IMR-90 (cell line): Measurements from ENCODE around the gene IGFBP7. TPM values are rescaled to one million over a fixed set of nuclear protein-coding genes. Genes with fewer than 3 reads are reported as not detected.

Experiments
- ATAC-seq: fragments of 200-7000 bp; cut with Tn5 transposase; 2 replicates; pipeline ENCODE4 v1.9.1; 2020; ENCODE audit warnings: low read depth, mild to moderate bottlenecking, moderate library complexity
- BruUV-seq: library from RNA; stranded (reverse); fragments of 400-500 nt; replicated peaks from 2 replicates; lab custom pipeline; 2021; lab: Mats Ljungman, UMichigan
- CTCF ChIA-PET: fragments of 300-600 bp; formaldehyde crosslinking; extraction: SDS; loops from one replicate; lab custom pipeline; 2021; ENCODE audit warnings: antibody characterized with exemption; lab: Yijun Ruan, JAX
- POLR2A ChIA-PET: fragments of 300-600 bp; sonication (Branson Sonifier 250); formaldehyde crosslinking; loops from one replicate; lab custom pipeline; 2022; ENCODE audit warnings: antibody characterized with exemption; ENCODE audit not compliant: unreplicated experiment; lab: Charles Lee
- DNase-seq: peaks from one replicate; pipeline ENCODE4 v3.0.0; 2013
- H2AFZ ChIP-seq: replicated peaks from 2 replicates; pipeline ENCODE3; 2013; ENCODE audit warnings: low read length, mild to moderate bottlenecking; ENCODE audit not compliant: poor library complexity
- H2AK5ac ChIP-seq: 2 replicates; pipeline ENCODE4 v1.6.1; 2013; ENCODE audit warnings: low read depth, low read length, inconsistent platforms
- H2AK9ac ChIP-seq: replicated peaks from 2 replicates; pipeline ENCODE3; 2013; ENCODE audit warnings: mild to moderate bottlenecking, low read depth, low read length, moderate library complexity; ENCODE audit not compliant: poor library complexity
- H2BK120ac ChIP-seq: 2 replicates; pipeline ENCODE4 v1.6.1; 2013; ENCODE audit warnings: low read depth, low read length, inconsistent platforms
- H2BK15ac ChIP-seq: 3 replicates; pipeline ENCODE4 v1.6.1; 2013; ENCODE audit warnings: low read depth, low read length, inconsistent platforms
- H2BK20ac ChIP-seq: 2 replicates; pipeline ENCODE4 v1.6.1; 2013; ENCODE audit warnings: low read depth, mild to moderate bottlenecking, inconsistent platforms, low read length, moderate library complexity
- H2BK5ac ChIP-seq: 2 replicates; pipeline ENCODE4 v1.6.1; 2013; ENCODE audit warnings: mild to moderate bottlenecking, low read depth, low read length, inconsistent platforms; ENCODE audit not compliant: poor library complexity, severe bottlenecking
- H3K14ac ChIP-seq: replicated peaks from 2 replicates; pipeline ENCODE4 v1.6.1; 2013; ENCODE audit warnings: low read depth, low read length, inconsistent platforms
- H3K18ac ChIP-seq: 2 replicates; pipeline ENCODE4 v1.6.1; 2013; ENCODE audit warnings: low read depth, low read length, control low read depth
- H3K23ac ChIP-seq: 2 replicates; pipeline ENCODE4 v1.6.1; 2013; ENCODE audit warnings: low read depth, low read length, inconsistent platforms
- H3K27ac ChIP-seq: 2 replicates; pipeline ENCODE4 v1.5.1; 2013; ENCODE audit warnings: mild to moderate bottlenecking, control low read depth, low read length; ENCODE audit not compliant: insufficient read depth
- H3K27me3 ChIP-seq: 2 replicates; pipeline ENCODE4 v1.6.1; 2013; ENCODE audit warnings: low read length; ENCODE audit not compliant: control insufficient read depth, insufficient read depth
- H3K36me3 ChIP-seq: 2 replicates; pipeline ENCODE4 v1.6.1; 2013; ENCODE audit warnings: low read length, mixed read lengths; ENCODE audit not compliant: control insufficient read depth, insufficient read depth
- H3K4ac ChIP-seq: 2 replicates; pipeline ENCODE4 v1.6.1; 2013; ENCODE audit warnings: low read depth, low read length, inconsistent platforms
- H3K4me1 ChIP-seq: 2 replicates; pipeline ENCODE4 v1.6.1; 2013; ENCODE audit warnings: low read length, mixed read lengths; ENCODE audit not compliant: control insufficient read depth, insufficient read depth
- H3K4me2 ChIP-seq: 2 replicates; pipeline ENCODE4 v1.6.1; 2013; ENCODE audit warnings: low read depth, mild to moderate bottlenecking, control low read depth, low read length, moderate library complexity
- H3K4me3 ChIP-seq: 2 replicates; pipeline ENCODE4 v1.5.1; 2013; ENCODE audit warnings: low read depth, mild to moderate bottlenecking, control low read depth, low read length, moderate library complexity; ENCODE audit not compliant: insufficient read depth
- H3K56ac ChIP-seq: 2 replicates; pipeline ENCODE4 v1.6.1; 2013; ENCODE audit warnings: low read length, inconsistent platforms; ENCODE audit not compliant: insufficient read depth; ENCODE audit errors: extremely low read depth
- H3K79me1 ChIP-seq, 2 experiments: 2 replicates each; pipeline ENCODE4 v1.6.1; 2013; ENCODE audit warnings: low read length in 2 of 2, inconsistent platforms in 1 of 2, low read depth in 1 of 2
- H3K9ac ChIP-seq: 2 replicates; pipeline ENCODE4 v1.6.1; 2013; ENCODE audit warnings: low read depth, low read length, control low read depth
- H3K9me1 ChIP-seq: 2 replicates; pipeline ENCODE4 v1.6.1; 2013; ENCODE audit warnings: low read length, inconsistent platforms; ENCODE audit not compliant: insufficient read depth
- H3K9me3 ChIP-seq: 2 replicates; pipeline ENCODE4 v1.6.1; 2013; ENCODE audit warnings: low read length; ENCODE audit not compliant: control insufficient read depth, insufficient read depth
- H4K20me1 ChIP-seq: 2 replicates; pipeline ENCODE4 v1.6.1; 2013; ENCODE audit warnings: low read length, inconsistent platforms; ENCODE audit not compliant: insufficient read depth
- H4K5ac ChIP-seq: 2 replicates; pipeline ENCODE4 v1.6.1; 2013; ENCODE audit warnings: mild to moderate bottlenecking, low read depth, low read length, control low read depth
- H4K8ac ChIP-seq, 2 experiments: 2 replicates each; pipeline ENCODE4 v1.6.1; 2013; ENCODE audit warnings: low read depth in 2 of 2, low read length in 2 of 2, control low read depth in 1 of 2, inconsistent platforms in 1 of 2
- H4K91ac ChIP-seq: 2 replicates; pipeline ENCODE4 v1.6.1; 2013; ENCODE audit warnings: low read depth, low read length, inconsistent platforms; ENCODE audit not compliant: insufficient read depth
- MAFK ChIP-seq: IDR thresholded peaks from 2 replicates; pipeline ENCODE4 v1.6.1; 2012; ENCODE audit warnings: low read depth, low read length, improper control_type of control experiment
- POLR2A ChIP-seq: IDR thresholded peaks from 2 replicates; pipeline ENCODE4 v1.6.1; 2012; ENCODE audit warnings: mild to moderate bottlenecking, low read depth, low read length
- WGBS, 2 experiments: methylation state at CpG; one replicate each; pipeline versions ENCODE4 v1.1.5 to v1.1.7; 2013; ENCODE audit warnings: missing lambda C conversion rate in 2 of 2; ENCODE audit not compliant: insufficient read length in 1 of 2; ENCODE audit errors: extremely low coverage in 2 of 2; 5-methylcytosine and 5-hydroxymethylcytosine counted together
- dilution Hi-C: fragments of 300-500 bp; cut with HindIII; formaldehyde crosslinking; loops from one replicate; pipeline ENCODE4 v1.14.3; 2018; ENCODE audit warnings: low sequenced_read_pairs; ENCODE audit not compliant: unreplicated experiment
- in situ Hi-C: fragments of 300-500 bp; cut with MboI; formaldehyde crosslinking; loops from 3 replicates; pipeline ENCODE4 v1.14.3; 2019; ENCODE audit warnings: low sequenced_read_pairs, inconsistent platforms, mixed read lengths
- intact Hi-C: fragments of 100-400 bp; cut with micrococcal nuclease; formaldehyde crosslinking; loops from 2 replicates; pipeline ENCODE4 v1.10.0; 2022
- polyA plus RNA-seq, 3 experiments: library from polyadenylated mRNA; depleted of rRNA; stranded (reverse); fragments of >200 nt; gene quantifications; 2 replicates each; pipeline ENCODE4 v1.2.3, GENCODE V29; 2012; ENCODE audit warnings: low replicate concordance in 1 of 3
- total RNA-seq: library from RNA; depleted of rRNA; stranded (reverse); fragments of >200 nt; gene quantifications from 2 replicates; pipeline ENCODE4 v1.2.3, GENCODE V29; 2012
- TF ChIP-seq, protein P1 (sequence below): fragments of 150-350 bp; IDR thresholded peaks from 2 replicates; pipeline ENCODE4 v1.6.1; 2017; ENCODE audit warnings: mild to moderate bottlenecking, antibody characterized with exemption, low read length, low read depth
- TF ChIP-seq, protein P2 (sequence below): conservative IDR thresholded peaks from 2 replicates; pipeline ENCODE4 v1.5.1; 2012; ENCODE audit warnings: mild to moderate bottlenecking, low read depth, low read length, improper control_type of control experiment

Gene IGFBP7
- total and polyA plus RNA-seq, 2 of the 4 experiments (the other 2 are of a cell fraction) = 33.2 to 267 TPM

DNA sequence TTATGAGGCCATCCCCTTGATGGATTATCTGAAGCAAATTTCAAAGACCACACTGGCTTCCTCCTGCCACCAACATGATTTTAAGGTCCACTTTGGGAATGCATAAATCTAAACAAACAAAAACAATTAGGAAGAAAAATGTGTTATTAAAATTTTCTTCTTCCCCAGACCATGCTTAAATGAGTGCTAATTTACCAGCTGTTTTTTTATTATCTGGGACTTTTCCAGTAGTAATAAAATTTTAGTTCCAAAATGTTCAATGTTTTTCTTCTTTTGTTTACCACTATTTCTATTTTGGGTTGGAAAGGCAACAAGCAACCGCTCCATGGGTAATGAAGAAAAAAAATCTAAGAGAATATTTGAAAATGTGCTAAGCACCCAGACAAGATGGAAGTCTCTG, 69.2 kb downstream of the IGFBP7 start:
- Histone ChIP-seq H3K36me3 (peaks cover 7% of the 10 kb centered on the region), H2AK5ac (no peak overlapping the region), H3K56ac (no peak overlapping the region), H4K5ac (no peak overlapping the region), H3K4me2 (no peak overlapping the region), H2BK5ac (no peak overlapping the region), H2AK9ac (no peak overlapping the region), H2BK120ac (peak overlapping the region; percentile 66), H3K9me3 (no peaks in the 10 kb centered on the region), H3K4ac (peak overlapping the region; percentile 75), H3K27ac (no peak overlapping the region), H2BK15ac (no peak overlapping the region), H3K79me1 (peaks cover 22 to 61% of the 10 kb centered on the region in 2 experiments), H2BK20ac (peak overlapping the region; percentile 30; the same call in 1 of the 2 replicates), H3K23ac (no peak overlapping the region), H3K9ac (no peak overlapping the region), H4K20me1 (no peaks in the 10 kb centered on the region), H3K4me3 (no peak overlapping the region), H3K9me1 (peaks cover 20% of the 10 kb centered on the region; the same call in 1 of the 2 replicates), H3K18ac (peak overlapping the region; percentile 56; the same call in 1 of the 2 replicates), H3K27me3 (no peaks in the 10 kb centered on the region), H3K14ac (no peak overlapping the region), H4K91ac (no peak overlapping the region), H2AFZ (no peak overlapping the region), H3K4me1 (peaks cover 20% of the 10 kb centered on the region), H4K8ac (peak overlapping the region in 1 of 2 experiments; percentile 59; a peak in 2 of 4 replicates)
- ChIA-PET CTCF (interaction anchor here (0.8 to 1.1 kb wide), 2 partner anchors 24 to 123 kb away, joined by 3 to 5 read pairs; no protein-coding TSS in a partner anchor), POLR2A (no interaction called here)
- TF ChIP-seq, protein P1, sequence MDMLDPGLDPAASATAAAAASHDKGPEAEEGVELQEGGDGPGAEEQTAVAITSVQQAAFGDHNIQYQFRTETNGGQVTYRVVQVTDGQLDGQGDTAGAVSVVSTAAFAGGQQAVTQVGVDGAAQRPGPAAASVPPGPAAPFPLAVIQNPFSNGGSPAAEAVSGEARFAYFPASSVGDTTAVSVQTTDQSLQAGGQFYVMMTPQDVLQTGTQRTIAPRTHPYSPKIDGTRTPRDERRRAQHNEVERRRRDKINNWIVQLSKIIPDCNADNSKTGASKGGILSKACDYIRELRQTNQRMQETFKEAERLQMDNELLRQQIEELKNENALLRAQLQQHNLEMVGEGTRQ = no peak
- TF ChIP-seq, protein P2, sequence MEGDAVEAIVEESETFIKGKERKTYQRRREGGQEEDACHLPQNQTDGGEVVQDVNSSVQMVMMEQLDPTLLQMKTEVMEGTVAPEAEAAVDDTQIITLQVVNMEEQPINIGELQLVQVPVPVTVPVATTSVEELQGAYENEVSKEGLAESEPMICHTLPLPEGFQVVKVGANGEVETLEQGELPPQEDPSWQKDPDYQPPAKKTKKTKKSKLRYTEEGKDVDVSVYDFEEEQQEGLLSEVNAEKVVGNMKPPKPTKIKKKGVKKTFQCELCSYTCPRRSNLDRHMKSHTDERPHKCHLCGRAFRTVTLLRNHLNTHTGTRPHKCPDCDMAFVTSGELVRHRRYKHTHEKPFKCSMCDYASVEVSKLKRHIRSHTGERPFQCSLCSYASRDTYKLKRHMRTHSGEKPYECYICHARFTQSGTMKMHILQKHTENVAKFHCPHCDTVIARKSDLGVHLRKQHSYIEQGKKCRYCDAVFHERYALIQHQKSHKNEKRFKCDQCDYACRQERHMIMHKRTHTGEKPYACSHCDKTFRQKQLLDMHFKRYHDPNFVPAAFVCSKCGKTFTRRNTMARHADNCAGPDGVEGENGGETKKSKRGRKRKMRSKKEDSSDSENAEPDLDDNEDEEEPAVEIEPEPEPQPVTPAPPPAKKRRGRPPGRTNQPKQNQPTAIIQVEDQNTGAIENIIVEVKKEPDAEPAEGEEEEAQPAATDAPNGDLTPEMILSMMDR = no peak
- TF ChIP-seq POLR2A (no peak), MAFK (no peak)
- BruUV-seq = no TSS peak
- dilution Hi-C loops = no loop called here
- in situ Hi-C loops = loop anchor here (25.0 kb wide), 1 partner anchor 396 kb away; no protein-coding TSS in a partner anchor
- no CpG with 5 or more reads among the region's 1 CpG for WGBS, 2 experiments
- DNase-seq = no peak
- intact Hi-C loops = no loop called here
- no peak for ATAC-seq
